K562 (cell line): ENCODE data around the gene GANAB. TPM values are rescaled to one million over a fixed set of nuclear protein-coding genes. Genes with fewer than 3 reads are reported as not detected.

ENCODE experiments used
- DNMT1 ChIP-seq: fragments of 450-650 bp; IDR thresholded peaks from 2 replicates; pipeline ENCODE4 v1.6.1; 2016; ENCODE audit warnings: antibody characterized with exemption, mild to moderate bottlenecking
- HDAC6 ChIP-seq: IDR thresholded peaks from 2 replicates; pipeline ENCODE4 v1.6.1; 2012; ENCODE audit warnings: low read depth, mild to moderate bottlenecking, control low read depth, inconsistent platforms, low read length, moderate library complexity
- HLTF ChIP-seq: fragments of 450-650 bp; IDR thresholded peaks from 2 replicates; pipeline ENCODE4 v1.6.1; 2016
- KDM1A ChIP-seq, 2 experiments: fragments of 450-650 bp; IDR thresholded peaks; 2 replicates each; pipeline ENCODE4 v1.6.1; 2016; ENCODE audit warnings: mild to moderate bottlenecking in 2 of 2
- KDM5B ChIP-seq: fragments of 200-600 bp; sonication (generic); IDR thresholded peaks from 2 replicates; pipeline ENCODE4 v1.6.1; 2012; ENCODE audit warnings: low read depth, mild to moderate bottlenecking, moderate library complexity, low read length, control low read depth, inconsistent platforms; ENCODE audit not compliant: insufficient replicate concordance
- NCOR1 ChIP-seq: fragments of 450-650 bp; IDR thresholded peaks from 2 replicates; pipeline ENCODE4 v1.6.1; 2016; ENCODE audit warnings: mild to moderate bottlenecking, moderate library complexity
- NELFE ChIP-seq: IDR thresholded peaks from 2 replicates; pipeline ENCODE4 v1.6.1; 2011; ENCODE audit warnings: mild to moderate bottlenecking; ENCODE audit not compliant: insufficient read depth, insufficient read length
- POLR2AphosphoS2 ChIP-seq: IDR thresholded peaks from 2 replicates; pipeline ENCODE4 v1.6.1; 2012; ENCODE audit warnings: low read length, improper control_type of control experiment
- RHOXF2B ChIP-seq: fragments of 250-450 bp; sonication (Bioruptor Pico); conservative IDR thresholded peaks from 2 replicates; pipeline ENCODE4 v1.5.1; 2021
- RNF2 ChIP-seq: sonication (generic); IDR thresholded peaks from 2 replicates; pipeline ENCODE4 v1.6.1; 2016
- SIN3A ChIP-seq, 2 experiments: fragments of 150-350 bp in 1 of 2; IDR thresholded peaks; 2 replicates each; pipeline ENCODE4 v1.6.1; 2011 to 2016; ENCODE audit warnings: borderline replicate concordance in 2 of 2, low read depth in 2 of 2, low read length in 2 of 2, mild to moderate bottlenecking in 2 of 2, moderate library complexity in 2 of 2; ENCODE audit not compliant: control insufficient read depth in 1 of 2
- TAL1 ChIP-seq: fragments of 450-650 bp; IDR thresholded peaks from 2 replicates; pipeline ENCODE4 v1.6.1; 2016; ENCODE audit warnings: mild to moderate bottlenecking
- THRAP3 ChIP-seq: fragments of 450-650 bp; IDR thresholded peaks from 2 replicates; pipeline ENCODE4 v1.6.1; 2016; ENCODE audit warnings: mild to moderate bottlenecking, inconsistent platforms, borderline replicate concordance
- ZFX ChIP-seq: sonication (generic); formaldehyde crosslinking; IDR thresholded peaks from 2 replicates; pipeline ENCODE4 v1.8.0; 2022; ENCODE audit warnings: mild to moderate bottlenecking, missing genetic modification reagents, moderate library complexity
- ZNF77 ChIP-seq: fragments of 250-450 bp; sonication (Bioruptor Pico); IDR thresholded peaks from 2 replicates; pipeline ENCODE4 v1.5.0; 2020
- polyA plus RNA-seq, 8 experiments: library from polyadenylated mRNA; depleted of rRNA in 4 of 8; stranded (reverse) in 5 of 8; unstranded in 3 of 8; fragments of >200 nt; fragmentation: Nextera tagmentation in 2 of 8; fragmentation: Illumina TruSeq in 1 of 8; extraction: Ambion mirVana in 2 of 8; extraction: Trizol in 1 of 8; gene quantifications; 2 replicates each; pipeline versions ENCODE4 v1.2.1 to v1.2.3, GENCODE V29; 2011 to 2014; ENCODE audit warnings: inconsistent platforms in 1 of 8, missing spikeins in 1 of 8
- total RNA-seq, 7 experiments: library from RNA; depleted of rRNA in 6 of 7; stranded (reverse); fragments of >200 nt in 6 of 7; fragmentation: Illumina TruSeq in 2 of 7; extraction: Trizol in 2 of 7; gene quantifications; 2 replicates each; pipeline versions ENCODE4 v1.2.1 to v1.2.3, GENCODE V29; 2011 to 2021; ENCODE audit warnings: low replicate concordance in 1 of 7
- TF ChIP-seq, protein P1 (sequence below): fragments of 250-450 bp; sonication (Bioruptor Pico); IDR thresholded peaks from 2 replicates; pipeline ENCODE4 v1.4.0; 2020; ENCODE audit warnings: borderline replicate concordance
- TF ChIP-seq, protein P2 (sequence below): fragments of 250-450 bp; sonication (Bioruptor Pico); IDR thresholded peaks from 2 replicates; pipeline ENCODE4 v1.9.0; 2021; ENCODE audit warnings: mild to moderate bottlenecking
- TF ChIP-seq, protein P3 (sequence below): fragments of 250-450 bp; sonication (Bioruptor Pico); IDR thresholded peaks from 2 replicates; pipeline ENCODE4 v1.5.0; 2021
- TF ChIP-seq, protein P4 (sequence below): fragments of 250-450 bp; sonication (Bioruptor Pico); IDR thresholded peaks from 2 replicates; pipeline ENCODE4 v1.4.0; 2020; ENCODE audit warnings: mild to moderate bottlenecking
- TF ChIP-seq, protein P5 (sequence below): fragments of 450-650 bp; IDR thresholded peaks from 2 replicates; pipeline ENCODE4 v1.6.1; 2016; ENCODE audit warnings: mild to moderate bottlenecking
- TF ChIP-seq, protein P6 (sequence below): fragments of 450-650 bp; conservative IDR thresholded peaks from 2 replicates; pipeline ENCODE4 v1.6.1; 2016; ENCODE audit warnings: missing genetic modification characterization, low read depth, mild to moderate bottlenecking, missing compliant biosample characterization, moderate library complexity

Gene GANAB
- total and polyA plus RNA-seq, 9 of the 15 experiments (the other 6 are each of a cell fraction or from before 2014, with no cell fraction given): 6.5 to 284 (median 161) TPM

DNA sequence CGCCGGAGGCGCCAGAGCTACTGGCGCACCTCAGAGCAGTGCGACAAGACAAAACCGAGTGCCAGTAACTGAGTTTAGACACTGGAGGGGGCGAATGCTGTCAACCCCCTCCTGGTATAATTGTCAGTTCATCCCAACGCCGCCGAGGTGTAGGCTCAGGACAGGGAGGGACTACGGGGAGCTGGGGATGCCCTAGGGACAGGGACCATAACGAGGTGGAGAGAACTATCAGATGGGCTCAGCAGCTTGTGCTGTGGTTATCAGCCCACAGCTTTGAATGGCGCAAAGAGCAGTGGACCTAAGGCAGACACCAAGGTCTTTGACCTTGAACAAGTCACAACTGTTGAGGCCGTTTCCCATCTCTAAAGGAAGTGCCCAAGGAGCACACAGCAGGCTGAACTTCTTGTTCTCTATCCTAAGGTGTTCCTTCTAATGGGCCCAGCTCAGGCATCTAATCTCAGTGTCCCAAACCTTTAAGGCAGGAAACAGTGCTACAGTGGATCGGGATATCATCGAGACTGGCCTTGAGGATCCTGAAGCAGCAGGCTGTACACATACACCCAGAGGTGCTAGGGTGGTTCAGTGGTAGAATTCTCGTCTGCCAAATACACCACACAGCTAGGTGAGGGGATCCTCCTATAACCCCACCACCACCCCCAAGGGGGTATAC is 54.1 kb downstream of the GANAB start (continued):
- TF ChIP-seq HLTF (peak; percentile 17; the same call in 1 of the 2 replicates), RHOXF2B (no peak), SIN3A (IDR thresholded peaks at IDR 0.05; ENCODE audit: borderline replicate concordance in 2 of 2, control insufficient read depth in 1 of 2, low read depth in 2 of 2, low read length in 2 of 2) (0 out of 4 replicates have a peak, but pooled peaks of 1 of the 2 experiments have one; percentile 19), DNMT1 (no peak), THRAP3 (no peak), KDM1A (IDR thresholded peaks at IDR 0.05) (no peak), HDAC6 (no peak), ZFX (CRISPR knock-in tag) (0 out of 2 replicates have a peak, but pooled peaks have one; percentile 3), KDM5B (peak; percentile 32), TAL1 (peak; percentile 26; the same call in 1 of the 2 replicates), NCOR1 (peak; percentile 33; the same call in 1 of the 2 replicates), POLR2AphosphoS2 (peak; percentile 45; the same call in 1 of the 2 replicates), ZNF77 (no peak), RNF2 (no peak), NELFE (no peak)
- TF ChIP-seq, protein P1, sequence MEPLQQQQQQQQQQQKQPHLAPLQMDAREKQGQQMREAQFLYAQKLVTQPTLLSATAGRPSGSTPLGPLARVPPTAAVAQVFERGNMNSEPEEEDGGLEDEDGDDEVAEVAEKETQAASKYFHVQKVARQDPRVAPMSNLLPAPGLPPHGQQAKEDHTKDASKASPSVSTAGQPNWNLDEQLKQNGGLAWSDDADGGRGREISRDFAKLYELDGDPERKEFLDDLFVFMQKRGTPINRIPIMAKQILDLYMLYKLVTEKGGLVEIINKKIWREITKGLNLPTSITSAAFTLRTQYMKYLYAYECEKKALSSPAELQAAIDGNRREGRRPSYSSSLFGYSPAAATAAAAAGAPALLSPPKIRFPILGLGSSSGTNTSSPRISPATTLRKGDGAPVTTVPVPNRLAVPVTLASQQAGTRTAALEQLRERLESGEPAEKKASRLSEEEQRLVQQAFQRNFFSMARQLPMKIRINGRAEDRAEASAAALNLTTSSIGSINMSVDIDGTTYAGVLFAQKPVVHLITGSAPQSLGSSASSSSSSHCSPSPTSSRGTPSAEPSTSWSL (CRISPR knock-in tag): no peak
- TF ChIP-seq, protein P2, sequence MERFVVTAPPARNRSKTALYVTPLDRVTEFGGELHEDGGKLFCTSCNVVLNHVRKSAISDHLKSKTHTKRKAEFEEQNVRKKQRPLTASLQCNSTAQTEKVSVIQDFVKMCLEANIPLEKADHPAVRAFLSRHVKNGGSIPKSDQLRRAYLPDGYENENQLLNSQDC: no peak
- TF ChIP-seq, protein P3, sequence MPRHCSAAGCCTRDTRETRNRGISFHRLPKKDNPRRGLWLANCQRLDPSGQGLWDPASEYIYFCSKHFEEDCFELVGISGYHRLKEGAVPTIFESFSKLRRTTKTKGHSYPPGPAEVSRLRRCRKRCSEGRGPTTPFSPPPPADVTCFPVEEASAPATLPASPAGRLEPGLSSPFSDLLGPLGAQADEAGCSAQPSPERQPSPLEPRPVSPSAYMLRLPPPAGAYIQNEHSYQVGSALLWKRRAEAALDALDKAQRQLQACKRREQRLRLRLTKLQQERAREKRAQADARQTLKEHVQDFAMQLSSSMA (CRISPR knock-in tag): peak; percentile 11; the same call in 1 of the 2 replicates
- TF ChIP-seq, protein P4, sequence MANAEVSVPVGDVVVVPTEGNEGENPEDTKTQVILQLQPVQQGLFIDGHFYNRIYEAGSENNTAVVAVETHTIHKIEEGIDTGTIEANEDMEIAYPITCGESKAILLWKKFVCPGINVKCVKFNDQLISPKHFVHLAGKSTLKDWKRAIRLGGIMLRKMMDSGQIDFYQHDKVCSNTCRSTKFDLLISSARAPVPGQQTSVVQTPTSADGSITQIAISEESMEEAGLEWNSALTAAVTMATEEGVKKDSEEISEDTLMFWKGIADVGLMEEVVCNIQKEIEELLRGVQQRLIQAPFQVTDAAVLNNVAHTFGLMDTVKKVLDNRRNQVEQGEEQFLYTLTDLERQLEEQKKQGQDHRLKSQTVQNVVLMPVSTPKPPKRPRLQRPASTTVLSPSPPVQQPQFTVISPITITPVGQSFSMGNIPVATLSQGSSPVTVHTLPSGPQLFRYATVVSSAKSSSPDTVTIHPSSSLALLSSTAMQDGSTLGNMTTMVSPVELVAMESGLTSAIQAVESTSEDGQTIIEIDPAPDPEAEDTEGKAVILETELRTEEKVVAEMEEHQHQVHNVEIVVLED (CRISPR knock-in tag): no peak
- TF ChIP-seq, protein P5, sequence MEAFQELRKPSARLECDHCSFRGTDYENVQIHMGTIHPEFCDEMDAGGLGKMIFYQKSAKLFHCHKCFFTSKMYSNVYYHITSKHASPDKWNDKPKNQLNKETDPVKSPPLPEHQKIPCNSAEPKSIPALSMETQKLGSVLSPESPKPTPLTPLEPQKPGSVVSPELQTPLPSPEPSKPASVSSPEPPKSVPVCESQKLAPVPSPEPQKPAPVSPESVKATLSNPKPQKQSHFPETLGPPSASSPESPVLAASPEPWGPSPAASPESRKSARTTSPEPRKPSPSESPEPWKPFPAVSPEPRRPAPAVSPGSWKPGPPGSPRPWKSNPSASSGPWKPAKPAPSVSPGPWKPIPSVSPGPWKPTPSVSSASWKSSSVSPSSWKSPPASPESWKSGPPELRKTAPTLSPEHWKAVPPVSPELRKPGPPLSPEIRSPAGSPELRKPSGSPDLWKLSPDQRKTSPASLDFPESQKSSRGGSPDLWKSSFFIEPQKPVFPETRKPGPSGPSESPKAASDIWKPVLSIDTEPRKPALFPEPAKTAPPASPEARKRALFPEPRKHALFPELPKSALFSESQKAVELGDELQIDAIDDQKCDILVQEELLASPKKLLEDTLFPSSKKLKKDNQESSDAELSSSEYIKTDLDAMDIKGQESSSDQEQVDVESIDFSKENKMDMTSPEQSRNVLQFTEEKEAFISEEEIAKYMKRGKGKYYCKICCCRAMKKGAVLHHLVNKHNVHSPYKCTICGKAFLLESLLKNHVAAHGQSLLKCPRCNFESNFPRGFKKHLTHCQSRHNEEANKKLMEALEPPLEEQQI: no peak
- TF ChIP-seq, protein P6, sequence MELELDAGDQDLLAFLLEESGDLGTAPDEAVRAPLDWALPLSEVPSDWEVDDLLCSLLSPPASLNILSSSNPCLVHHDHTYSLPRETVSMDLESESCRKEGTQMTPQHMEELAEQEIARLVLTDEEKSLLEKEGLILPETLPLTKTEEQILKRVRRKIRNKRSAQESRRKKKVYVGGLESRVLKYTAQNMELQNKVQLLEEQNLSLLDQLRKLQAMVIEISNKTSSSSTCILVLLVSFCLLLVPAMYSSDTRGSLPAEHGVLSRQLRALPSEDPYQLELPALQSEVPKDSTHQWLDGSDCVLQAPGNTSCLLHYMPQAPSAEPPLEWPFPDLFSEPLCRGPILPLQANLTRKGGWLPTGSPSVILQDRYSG: no peak
